ENCODE data around the gene MACROD2. TPM values are rescaled to one million over a fixed set of nuclear protein-coding genes. Genes with fewer than 3 reads are reported as not detected.
"Not testable (repeated sequence)": the region's sequence is repeated elsewhere in the genome, so short reads cannot be mapped to it uniquely, and the experiment has no call there.

Gene MACROD2
- polyA plus RNA-seq, 1 donor = 3.9 TPM

DNA sequence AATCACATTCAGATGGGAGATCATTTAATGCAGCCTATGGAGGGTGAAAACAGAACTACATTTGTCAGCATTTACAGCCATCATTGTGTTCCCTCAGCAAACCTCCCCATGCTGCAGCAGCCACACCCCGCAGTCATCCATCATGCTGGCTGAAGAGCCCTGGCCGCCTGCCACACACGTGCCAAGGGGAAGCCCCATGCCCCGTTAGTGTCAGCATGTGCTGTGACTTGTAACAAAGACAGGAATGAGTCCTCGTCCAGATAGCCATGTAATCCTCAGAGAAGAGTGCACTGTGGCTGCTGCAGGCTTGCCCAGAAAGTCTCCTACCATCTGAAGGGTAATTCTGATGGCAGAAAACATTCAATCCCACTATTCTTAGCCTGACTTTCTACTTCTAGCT lies 1480.2 kb downstream of the MACROD2 start:
- DNase-seq = no peak

DNA sequence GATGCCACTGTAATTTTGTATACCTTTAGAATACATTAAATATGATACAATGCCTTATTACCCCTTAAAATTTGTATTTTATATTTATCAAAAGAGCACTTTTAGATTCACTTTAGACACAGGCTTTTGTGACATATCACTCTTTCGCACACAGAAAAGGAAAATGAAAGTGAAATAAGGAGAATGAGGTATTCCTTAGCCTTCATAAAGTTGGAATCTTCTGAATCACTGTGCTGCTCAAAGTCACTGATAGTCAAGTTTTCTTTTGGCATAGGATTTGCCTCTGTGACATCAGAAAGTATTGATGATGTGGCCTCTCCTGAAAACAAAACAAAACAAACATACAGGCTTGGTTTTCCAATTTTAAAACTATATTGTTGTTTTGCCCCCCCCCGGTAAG lies 1480.9 kb downstream of the MACROD2 start:
- DNase-seq = no peak

DNA sequence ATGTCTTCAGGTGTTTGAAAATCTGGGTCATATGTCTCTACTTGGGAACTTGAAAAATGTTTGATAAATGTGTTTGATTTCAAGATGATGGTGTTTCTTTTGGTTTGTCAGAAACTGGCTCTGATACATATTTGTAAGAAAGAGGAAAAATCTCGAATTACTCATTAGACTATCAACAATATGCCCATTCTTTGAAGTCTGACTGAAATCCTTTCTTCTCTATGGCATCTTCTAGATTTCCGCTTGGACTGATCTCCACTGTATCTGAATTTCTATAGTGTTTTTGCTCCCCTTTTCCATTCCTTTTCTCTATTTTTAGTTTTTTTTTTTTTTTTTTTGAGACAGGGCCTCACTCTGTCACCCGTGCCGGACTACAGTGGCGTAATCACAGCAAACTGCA lies 1481.5 kb downstream of the MACROD2 start:
- DNase-seq = no peak

DNA sequence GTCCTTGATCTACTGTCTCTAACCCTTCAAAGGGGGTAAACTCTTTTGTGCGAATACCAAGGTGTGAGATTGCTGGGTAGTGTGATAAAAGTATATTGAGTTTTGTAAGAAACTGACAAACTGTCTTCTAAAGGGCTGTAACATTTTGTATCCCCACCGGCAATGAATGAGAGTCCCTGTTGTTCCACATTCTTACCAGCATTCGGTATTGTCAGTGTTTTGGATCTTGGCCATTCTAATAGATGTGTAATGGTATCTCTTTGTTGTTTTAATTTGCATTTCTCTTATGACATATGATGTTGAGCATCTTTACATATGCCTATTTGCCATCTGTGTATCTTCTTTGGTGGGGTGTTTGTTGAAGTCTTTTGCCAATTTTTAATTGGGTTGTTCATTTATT lies 1487.2 kb downstream of the MACROD2 start:
- DNase-seq = no peak

DNA sequence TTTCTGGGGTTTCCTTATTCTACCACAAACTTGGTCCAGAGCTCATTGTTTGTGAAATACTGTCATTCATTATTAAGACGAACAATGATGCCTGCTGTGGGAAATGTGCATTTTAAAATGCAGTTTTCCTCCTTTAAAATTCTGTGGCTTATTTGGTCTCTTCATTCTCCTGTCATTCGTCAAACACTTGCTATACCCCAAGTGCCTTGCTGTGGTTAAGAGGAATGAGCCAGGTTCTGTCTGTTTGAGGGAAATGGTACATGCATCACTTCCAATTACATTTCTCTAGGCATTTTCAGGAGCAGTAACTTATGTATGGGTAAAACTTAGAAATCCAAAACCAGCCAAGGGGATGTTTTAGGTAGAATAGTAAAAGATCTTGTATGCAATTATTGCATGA lies 1490.2 kb downstream of the MACROD2 start:
- DNase-seq = no peak

DNA sequence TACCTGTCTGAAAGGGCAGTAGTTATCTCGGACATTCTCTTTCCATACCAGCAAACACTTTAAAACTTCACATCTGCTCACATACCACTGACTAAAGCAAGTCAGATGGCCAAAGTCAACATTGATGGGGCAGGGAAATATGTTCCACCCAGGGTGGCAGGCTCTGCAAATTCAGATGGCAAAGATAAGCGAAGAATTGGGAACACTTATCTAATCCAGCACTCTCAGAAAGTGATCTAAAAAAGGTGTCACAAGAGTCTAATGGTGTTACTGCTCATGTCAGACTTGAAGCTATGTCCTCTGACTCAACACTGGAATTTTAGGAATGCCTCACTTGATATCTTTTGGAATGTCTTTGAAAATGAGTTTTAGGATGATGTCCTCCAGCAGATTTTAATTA lies 1491.7 kb downstream of the MACROD2 start:
- DNase-seq = no peak

DNA sequence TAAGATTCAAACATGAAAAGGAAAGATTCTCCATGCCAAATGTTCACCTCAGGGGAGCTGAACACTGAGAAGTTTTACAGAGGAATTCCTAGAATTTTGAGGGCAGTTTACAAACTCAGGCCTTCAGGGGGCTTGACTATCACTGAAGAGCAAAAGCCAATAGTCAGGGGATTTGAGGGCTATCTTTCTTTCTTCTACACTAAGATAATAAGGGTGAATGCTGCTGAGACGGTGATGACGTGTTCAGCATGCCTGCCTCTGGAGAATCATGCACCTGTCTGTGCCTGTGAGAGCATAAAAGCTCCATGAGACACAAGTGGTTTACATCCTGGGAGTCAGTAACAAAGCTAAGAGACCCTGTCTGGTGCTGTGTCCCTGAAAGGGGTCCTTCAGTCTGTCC lies 1492.4 kb downstream of the MACROD2 start:
- no peak for DNase-seq

DNA sequence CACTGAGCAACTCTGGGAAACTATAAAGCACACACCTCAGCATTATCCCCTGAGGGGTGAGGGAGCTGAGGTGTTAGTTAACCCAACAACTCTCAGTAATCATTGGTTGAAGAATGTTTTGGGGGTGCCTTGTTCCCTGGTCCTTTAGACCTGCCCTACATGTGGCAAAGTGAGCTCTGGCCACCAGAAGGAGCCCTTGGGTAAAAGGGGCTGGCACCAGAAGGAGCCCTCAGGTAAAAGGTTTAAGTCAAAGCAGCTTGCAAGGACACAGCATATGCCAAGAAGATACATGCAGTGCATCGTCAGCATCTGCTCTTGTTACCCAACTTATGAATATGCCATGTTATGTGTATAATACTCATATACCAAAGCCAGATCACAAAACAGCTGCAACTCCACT lies 1496.3 kb downstream of the MACROD2 start:
- no peak for DNase-seq

DNA sequence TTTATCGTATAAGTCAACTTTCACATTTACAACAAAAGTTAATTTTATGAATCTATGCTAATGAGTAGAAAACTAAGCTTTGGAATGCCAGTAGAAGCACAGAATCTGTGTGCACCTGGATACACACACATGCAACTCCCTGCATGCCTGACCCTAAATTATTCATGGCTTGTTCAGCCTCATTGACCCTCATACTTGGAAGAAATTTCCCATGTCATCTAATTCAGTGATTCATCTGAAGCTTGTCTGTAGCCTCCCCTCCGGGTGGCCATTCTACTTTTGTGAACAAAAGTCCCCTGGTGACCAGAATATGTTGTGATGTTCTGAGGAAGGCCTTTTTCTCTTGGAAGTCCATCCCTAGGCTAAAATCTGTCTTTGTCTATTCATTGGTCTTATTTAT lies 1499.5 kb downstream of the MACROD2 start:
- no peak for DNase-seq

DNA sequence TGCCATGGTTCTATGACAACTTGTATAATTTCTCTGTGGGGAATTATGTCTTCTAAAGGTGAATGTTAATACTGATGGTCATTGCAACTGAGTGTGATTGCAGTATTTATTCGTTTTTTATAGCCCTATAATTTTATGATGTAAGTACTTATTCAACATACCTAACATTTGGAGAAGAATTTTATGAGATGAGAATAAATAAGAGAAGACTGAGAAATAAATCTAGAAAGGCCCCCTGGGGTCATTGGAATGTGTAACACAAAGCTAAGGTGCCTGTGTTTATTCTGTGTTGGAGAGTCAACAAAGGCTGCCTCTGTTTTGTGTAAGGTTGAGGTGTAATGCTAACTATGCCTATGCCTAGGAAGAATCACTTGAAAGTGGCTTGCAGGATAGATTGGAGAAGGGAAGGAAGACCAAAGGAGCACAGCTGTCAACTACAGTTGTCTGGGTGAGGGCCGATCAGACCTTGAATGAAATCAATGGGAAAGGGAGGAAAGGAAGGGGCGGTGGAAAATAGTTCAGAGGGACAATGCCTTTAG lies 1501.3 kb downstream of the MACROD2 start:
- DNase-seq = no peak

DNA sequence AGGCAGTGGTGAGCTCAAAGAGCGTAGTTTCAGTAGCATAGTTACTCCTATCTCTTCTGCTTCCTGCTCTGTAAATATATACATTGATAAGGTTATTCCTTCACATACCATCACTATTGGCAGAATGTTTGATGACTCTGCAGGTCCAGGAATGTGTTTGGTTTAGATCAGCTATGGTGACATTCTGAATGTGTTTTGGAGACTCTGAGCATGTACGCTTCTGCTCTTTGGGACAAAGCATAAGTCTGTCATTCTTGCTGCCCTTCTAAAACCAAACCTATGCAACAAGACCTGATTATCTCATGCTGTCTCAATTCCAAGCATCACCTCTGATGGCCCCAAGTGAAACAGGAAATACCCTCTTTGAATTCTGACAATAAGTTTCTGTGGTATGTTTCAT lies 1503.6 kb downstream of the MACROD2 start:
- no peak for DNase-seq

DNA sequence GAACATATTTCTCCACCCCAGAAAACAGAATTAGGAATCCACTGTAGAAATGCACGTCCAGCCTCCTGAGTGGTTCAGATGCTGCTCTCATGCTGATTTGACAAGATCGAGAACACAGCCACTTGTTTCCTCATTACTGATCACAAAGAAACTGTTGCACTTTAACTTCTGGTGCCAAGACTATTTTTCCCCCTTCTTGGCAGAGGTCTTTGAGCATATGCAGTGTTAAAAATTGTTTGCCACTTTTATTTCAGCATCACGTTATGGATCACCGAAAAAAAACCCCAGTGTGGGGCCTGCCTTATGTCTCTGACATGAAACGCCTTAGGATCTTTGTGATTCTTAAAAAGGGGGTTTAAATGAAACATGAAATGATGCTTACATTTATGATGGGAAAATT lies 1511.0 kb downstream of the MACROD2 start:
- DNase-seq = no peak

DNA sequence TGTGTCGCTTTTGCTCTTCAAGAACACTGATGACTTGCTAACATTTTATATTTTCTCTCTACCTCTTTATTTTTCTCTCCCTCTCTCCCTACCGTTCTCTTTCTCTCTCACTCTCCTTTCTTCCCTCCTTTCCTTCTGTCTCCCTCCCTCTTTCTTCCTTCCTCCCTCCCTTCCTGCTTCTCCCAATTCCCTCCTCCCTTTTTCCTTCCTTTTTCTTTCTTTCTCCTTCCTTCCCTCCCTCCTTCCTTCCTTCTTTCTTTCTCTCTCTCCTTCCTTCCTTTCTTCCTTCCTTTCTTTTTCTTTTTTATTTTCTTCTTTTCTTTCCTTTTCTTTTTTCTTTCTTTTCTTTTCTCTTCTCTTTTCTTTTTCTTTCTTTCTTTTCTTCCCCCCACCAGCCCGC lies 1511.8 kb downstream of the MACROD2 start:
- no peak for DNase-seq

DNA sequence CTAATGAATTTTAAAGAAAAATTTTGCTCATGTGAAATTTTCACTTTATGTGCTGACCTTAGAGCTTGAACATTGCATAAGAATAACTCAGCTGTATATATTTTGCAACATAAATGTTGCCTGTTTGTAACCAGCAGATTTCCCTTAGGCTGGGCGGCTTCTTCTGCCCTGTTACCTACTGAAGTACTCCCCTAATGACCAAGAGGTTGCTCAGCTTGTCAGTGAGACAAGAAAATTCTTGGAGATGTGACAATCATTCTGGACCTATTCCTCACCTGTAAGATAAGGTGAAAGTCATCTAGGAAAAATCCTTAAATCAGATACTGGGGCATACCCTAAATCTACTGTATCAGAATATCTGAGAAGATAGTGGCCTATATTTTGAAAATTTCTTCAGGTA lies 1516.2 kb downstream of the MACROD2 start:
- no peak for DNase-seq

DNA sequence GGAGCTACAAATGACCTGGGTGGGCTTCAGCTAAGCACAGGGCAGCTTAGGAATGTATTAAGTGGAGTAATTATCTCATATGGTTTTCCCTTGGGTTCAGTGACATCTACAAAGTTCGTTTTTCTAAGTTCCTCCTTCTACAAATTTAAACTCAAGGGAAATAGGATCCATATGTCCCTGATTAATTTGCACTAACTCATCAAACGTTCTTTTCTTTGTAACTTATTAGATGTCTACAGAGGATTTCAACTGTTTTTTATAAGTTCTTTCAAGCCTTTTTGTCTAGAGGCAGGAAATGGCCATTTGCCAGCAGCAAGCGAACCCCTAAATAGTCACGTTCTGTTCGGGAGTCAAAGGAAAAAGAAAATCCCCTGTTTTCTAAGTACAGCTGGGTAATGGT lies 1517.6 kb downstream of the MACROD2 start:
- no peak for DNase-seq

DNA sequence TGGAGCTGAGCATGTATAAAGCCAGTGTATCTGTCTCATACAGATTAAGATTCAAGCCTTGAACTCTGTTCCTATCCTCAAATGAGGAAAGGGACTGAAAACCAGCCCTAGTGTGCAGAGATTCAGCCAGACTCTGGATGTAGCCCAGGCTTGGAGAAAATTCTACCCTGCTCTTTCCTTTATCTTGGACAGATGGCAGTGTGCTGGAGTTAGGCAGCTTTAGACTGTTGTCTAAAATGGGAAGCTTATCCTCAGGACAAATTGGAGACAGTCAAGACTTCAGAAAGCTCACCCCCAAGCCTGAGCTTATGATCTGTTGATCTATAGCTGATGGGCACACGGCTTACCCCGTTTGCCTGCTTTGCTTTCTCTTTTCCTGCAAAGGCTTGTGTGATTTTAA lies 1520.4 kb downstream of the MACROD2 start:
- DNase-seq = no peak

DNA sequence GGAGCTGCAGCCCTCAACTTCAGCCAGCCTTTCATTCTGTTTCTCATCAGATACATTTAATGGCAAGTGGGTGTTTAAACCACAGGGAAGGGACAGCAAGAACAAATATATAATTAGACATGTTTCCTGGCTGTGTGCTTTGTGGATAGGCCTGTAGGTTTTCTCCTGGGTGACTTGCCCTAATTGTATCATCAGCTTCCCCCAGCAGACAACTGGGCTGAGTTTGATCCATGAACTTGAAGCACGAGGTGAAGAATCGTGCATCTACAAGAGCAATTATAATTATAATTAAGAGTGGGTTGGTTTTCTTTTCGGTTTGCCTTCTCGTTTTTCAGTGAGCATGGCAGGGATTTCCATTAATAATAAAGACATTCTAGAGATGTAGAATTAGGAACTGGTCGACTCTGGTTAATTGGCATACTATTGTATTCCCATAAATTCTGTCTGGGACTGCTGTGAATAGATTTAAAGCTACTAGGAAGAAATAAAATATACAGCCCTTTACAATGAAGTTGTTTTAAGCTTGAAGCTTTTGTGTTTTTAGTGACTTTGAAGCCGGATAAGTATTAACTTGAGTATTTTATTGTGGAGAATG lies 1525.7 kb downstream of the MACROD2 start:
- DNase-seq = no peak

DNA sequence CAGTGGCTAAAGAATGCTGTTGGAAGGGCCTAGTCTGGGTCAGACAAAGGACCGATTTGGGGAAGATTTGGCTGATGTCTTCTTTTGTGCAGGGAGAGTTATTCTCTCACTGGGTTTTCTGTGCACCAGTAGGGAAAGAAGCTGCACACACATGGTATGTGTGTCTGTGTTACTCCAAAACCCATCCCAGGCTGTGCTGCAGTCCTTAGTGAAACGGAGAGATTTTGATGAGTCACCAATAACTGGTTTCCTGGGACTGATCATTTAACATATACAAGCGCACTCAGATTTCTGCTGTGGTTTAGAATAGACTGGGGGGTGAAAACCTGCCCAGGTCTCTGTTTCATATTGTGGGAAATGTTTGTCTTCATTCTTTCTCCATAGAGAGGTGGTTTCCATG lies 1528.1 kb downstream of the MACROD2 start:
- no peak for DNase-seq

DNA sequence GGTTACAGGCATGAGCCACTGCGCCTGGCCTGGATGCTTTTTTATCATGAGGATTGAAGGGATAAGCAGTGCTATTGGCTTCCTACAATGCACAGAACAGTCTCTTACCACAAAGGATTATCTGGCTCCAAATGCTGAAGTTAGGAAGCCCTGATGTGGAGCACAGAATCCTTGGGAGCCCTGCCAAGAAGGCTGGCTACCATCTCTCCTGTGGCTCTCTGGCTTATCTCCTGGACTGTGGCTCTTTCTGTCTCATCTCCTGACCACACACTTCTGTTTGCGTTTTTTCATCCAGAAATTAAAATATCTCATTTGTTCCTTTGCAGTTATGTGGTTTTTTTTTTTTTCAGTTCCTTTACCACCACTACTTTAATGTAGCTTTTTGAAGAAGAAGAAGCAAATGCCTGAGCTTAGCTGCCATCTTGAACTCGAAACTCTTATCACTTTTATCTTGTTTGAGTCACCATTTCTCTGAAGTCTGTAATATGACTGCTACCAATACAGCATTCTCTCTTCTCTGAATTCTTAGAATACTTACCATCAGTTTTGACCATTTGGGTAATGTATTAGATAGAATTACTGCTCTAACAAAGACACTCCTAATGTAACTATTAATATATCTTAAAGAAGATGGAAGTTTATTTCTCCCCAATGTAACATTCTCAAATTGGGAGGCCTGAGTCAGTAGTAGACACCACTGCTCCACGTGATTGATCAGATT lies 1533.2 kb downstream of the MACROD2 start:
- DNase-seq = no peak

DNA sequence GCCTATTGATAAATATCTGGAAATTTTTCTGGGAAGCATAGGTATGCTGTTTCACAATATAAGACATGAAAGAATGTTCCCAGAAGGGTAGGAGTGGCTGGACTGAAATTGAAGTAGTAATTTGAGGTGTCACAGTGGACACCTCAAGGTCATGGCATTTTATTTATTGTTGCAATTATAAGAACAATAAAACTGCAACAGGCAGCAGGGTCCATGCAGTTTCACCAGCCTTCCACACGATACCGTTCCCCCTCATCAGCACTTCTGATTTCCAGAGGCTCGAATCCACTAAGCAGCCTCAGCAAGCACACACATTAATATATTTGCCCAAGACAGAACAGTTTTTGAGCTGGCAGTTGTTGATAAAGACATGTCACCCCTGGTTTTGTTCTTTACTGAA lies 1540.5 kb downstream of the MACROD2 start:
- no peak for DNase-seq

DNA sequence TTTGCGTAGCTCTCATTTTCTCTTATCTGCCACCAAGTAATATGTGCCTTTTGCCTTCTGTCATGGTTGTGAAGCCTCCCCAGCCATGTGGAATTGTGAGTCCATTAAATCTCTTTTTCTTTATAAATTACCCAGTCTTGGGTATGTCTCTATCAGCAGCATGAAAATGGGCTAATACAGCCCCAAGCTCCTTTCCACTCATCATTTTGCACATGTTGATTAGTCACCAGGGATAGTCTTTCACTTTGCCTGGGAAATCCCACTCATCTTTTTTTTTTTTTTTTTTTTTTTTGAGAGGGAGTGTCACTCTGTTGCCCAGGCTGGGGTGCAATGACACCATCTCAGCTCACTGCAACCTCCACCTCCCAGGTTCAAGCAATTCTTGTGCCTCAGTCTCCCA lies 1541.9 kb downstream of the MACROD2 start:
- not testable (repeated sequence) for DNase-seq

DNA sequence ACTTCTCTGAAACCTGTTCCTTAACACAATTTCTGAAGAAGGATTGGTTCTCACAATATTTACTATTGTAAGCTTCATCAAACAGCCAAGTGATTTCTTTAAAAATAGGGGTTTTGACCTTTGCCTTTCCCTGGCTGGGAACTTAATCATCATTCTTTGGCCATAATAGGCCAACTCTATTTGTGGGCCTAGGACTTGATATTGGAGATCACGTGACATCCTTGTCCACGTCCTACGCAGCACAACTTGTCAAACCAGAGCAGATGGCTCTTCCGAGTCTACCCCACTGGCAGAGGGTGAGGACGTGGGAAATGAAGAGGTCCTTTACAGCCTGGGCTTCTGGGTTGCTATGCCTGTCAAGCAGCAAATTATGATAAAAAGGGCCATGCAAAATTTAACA lies 1547.3 kb downstream of the MACROD2 start:
- DNase-seq = no peak

DNA sequence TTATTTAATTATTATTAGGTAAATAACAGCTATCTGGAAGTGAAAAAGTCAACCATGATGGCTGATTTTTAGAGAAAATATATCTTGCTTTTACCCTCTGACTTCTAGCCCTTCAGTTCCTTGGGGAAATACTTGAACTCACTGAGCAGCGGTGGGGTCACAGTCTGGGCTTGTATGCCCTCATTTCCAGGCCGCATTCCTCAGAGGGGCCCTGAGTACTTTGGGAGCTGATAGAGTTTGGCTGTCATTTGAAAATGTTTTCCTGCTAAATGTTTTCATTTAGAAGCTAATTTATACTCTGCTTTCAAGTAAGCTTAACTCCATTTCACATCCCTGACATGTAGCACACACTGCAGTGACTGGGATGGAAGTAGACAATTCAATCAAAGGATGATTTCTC lies 1549.4 kb downstream of the MACROD2 start:
- DNase-seq = no peak

DNA sequence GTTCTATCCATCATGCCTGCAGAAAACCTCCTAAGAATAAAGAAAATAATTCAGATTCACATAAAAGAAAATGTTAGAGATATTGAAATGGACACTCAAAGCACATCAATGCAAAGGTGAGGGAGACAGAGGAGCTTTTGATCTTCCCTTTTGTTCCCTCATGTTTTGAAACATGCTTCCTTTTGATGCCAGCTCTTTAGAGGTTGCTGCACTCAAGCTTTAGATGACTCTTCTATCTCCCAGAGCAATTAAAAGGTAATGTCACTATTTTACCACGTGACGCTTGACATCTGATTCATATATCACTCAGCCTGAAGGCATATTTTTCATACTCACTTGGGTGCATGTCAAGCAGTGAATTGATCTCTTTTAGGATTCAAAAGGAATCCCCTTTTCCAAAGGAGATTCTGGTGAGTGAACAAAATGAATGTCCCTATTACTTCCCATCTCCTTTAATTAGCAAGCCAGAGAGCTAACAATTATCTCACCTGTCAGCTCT lies 1551.3 kb downstream of the MACROD2 start:
- no peak for DNase-seq
